ENCODE measurements around the gene TRIM14. TPM values are rescaled to one million over a fixed set of nuclear protein-coding genes. Genes with fewer than 3 reads are reported as not detected.
"Not testable (repeated sequence)": the region's sequence is repeated elsewhere in the genome, so short reads cannot be mapped to it uniquely, and the experiment has no call there.

The TRIM14 gene
- polyA plus RNA-seq, 5 donors: 8.3 to 10.3 (median 9.6) TPM

DNA sequence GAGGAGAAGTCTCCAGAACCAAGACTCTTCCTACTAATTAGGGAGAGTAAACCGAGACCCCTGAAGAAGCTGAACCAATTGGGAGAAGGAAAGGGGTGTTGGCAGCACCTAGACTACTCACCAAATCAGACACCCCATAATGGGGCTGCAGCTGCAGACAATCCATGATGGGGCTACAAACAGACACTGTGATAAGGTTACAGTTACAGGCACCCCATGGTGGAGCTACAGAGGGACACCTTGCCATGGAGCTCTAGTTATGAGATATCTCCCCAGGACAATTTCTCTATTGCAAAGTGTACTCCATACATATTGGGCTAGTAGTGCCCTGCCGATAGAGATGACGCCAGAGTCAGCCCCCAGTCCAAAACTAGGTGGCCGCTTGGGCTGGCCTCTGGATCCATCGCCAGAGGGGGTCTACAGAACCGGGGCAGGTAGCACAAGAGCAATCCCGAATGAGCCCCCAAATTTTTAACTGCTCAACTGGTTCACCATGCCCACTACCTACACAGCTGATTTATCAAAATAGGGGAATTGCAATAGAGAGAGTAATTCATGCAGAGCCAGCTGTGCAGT lies 64.6 kb downstream of the TRIM14 start:
- DNase-seq: no peak

DNA sequence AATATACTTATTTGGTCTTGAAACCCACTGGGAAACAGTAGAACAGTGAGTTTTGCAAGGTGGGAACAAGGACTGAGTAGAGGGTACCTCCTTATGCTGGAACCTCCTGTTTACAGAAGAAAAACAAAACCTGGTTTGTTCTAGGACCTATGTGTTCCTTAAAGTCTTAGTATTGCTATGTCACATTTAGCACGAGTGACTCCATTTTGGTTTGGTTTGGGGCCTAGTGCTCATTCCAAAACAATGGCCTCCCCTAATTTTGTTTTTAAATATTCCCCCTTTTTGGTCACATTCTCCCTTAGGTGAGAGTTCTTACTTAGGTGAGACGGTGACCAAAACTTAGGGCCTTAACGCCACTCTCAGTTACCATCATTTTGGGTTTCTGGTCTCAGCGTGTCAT lies 68.7 kb downstream of the TRIM14 start:
- DNase-seq: no peak

DNA sequence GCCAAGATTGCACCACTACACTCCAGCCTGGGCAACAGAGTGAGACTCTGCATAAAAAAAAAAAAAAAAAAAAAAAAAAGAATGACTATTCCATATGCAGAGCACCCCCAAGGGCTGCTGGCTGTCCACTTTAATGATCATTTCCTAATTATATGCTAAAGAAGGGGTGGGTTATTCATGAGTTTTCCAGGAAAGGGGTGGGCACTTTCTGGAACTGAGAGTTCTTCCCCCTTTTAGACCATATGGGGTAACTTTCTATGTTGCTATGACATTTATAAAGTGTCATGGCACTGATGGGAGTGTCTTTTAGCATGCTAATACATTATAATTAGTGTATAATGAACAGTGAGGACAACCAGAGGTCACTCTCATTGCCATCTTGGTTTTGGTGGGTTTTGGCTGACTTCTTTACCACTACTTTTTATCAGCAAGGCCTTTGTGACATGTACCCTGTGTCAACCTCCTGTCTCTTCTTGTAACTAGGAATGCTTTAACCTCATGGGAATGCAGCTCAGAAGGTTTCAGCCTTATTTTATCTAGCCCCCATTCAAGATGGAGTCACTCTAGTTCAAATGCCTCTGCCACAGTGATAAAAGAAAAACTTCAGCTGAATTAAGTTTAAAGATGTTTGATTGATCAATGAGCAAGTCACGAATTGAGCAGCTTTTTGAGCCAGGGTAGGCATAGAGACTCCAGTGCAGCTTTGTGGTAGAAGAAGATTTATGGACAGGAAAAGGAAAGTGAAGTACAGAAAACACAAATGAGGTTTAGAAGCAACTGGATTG lies 69.5 kb downstream of the TRIM14 start:
- DNase-seq: no peak

DNA sequence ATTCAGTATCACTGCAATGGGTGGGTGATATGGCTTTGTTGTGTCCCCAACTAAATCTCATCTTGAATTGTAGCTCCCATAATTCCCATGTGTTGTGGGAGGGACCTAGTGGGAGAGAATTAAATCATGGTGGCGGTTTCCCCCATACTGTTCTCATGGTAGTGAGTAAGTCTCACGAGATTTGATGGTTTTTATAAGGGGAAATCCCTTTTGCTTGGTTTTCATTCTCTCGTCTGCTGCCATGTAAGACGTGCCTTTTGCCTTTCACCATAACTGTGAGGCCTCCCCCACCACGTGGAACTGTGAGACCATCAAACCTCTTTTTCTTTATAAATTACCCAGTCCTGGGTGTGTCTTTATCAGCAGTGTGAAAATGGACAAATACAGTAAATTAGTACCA lies 72.0 kb downstream of the TRIM14 start:
- DNase-seq: no peak

DNA sequence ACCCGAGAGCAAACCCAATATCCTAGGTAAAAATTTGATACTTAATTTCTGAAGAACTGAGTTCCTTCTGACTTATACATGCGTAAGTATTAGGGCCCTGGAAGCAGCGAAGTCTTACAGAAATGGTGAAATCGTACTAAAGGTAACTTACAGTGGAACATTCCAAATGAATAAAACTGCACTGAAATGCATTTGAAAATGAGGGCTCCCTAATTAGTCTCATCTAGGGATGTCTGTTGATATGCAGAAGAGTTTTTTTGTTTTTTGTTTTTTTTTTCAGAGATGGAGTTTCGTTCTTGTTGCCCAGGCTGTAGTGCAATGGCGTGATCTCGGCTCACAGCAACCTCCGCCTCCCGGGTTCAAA lies 72.9 kb downstream of the TRIM14 start:
- DNase-seq: no peak

DNA sequence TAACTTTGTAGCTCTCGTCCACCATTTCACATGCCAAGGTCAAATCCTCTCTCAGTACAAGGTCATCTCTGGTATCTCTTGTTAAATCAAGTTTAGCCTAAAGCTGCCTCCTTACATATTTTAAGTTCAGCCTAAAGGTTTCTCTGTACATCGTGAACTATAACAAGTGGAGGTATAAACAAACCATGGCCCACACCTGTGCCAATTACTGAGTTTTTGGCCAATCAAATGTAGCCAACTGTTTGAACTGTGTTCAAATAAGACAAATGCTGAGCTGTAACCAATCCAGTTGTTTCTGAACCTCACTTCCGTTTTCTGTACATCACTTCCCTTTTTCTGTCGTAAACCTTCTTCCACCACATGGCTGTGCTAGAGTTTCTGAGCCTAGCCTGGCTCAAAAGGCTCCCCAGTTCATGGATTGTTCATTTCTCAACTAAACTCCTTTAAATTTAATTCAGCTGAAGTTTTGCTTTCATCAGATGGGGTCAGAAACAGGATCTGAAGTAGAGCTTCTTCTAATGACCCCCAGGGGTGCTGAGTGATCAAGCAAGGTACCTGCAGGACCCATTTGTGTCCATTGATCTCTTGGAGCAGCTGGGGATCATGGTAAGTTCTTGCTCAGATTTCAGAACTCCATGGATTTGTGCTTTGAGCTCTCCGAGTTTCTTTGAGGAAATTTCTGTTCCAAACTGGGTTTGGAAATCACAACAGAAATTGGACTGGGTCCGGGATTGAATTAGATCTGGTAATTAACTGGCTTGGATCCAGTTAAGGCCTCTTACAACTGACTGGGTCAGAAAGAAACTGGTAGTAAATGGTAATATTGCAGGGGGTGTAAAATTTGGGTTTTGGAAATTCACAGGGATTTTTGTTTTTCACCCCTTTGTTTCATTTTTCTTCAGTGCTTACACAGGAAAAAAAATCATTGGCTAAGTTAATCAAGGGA lies 73.5 kb downstream of the TRIM14 start:
- DNase-seq: no peak

DNA sequence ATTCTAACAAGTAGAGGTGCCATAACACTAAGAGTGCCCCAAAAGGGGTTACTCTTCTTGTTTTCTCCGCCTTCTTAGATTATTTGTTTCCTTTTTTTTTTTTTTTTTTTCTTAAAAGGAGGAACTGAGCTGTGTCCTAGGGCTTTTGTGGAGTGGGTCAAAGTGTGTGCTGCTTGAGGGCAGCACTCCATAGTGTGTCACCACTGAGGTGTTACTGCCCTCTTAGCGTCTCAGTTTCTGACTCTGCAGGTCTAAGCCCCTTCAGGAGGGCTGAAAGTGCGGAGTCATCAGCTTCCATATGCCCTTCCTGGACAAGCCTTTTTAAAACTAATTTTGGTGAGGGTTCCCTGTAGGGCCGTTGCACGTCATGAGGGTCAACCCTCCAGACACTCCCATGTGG lies 75.1 kb downstream of the TRIM14 start:
- no peak for DNase-seq

DNA sequence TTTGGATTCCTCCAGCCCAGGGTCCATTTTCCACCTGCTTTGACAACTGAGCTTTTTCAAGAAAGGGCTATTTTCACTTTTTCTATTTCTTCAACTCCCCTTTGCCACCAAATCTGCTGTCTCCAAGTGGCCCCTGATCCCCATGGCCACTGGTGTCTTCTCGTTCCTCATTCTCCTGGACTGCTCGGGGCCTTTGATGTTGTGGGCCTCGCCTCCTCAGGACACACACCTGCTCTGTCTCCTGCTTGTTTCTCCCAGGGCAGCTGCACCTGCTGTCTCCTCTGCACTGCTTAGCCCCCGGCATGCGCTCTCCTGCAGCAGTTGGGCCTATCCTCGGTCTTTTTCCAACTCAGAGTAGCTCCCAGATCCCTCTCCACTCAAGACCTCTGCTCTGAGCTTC lies 78.8 kb downstream of the TRIM14 start:
- DNase-seq: no peak

DNA sequence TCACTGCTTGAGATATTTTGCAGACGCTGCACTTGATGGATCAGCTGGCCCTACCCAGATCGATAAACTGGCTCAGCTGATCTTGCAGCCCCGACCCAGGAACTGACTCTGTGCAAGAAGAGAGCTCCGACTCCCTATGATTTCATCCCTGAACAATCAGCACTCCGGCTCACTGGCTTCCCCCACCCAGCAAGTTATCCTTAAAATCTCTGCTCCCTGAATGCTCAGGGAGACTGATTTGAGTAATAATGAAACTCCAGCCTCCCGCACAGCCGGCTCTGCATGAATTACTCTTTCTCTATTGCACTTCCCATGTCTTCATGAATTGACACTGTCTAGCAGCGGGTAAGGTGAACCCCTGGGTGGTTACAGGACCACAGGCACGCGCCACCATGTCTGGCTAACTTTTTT lies 79.4 kb downstream of the TRIM14 start:
- DNase-seq: no peak

DNA sequence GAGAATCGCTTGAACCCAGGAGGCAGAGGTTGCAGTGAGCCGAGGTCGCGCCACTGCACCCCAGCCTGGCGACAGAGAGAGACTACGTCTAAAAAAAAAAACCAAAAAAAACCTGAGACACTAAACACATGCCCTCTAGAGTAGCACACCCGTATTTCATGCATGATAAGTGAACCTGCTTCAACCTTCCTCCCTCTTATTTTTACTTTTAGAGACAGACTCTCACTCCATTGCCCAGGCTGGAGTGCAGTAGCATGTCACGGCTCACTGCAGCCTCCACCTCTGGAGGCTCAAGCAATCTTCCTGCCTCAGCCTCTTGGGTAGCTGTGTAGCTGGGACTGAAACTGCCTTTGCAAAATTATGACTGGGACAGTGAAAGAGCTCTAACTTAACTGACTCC lies 80.1 kb downstream of the TRIM14 start:
- DNase-seq: no peak

DNA sequence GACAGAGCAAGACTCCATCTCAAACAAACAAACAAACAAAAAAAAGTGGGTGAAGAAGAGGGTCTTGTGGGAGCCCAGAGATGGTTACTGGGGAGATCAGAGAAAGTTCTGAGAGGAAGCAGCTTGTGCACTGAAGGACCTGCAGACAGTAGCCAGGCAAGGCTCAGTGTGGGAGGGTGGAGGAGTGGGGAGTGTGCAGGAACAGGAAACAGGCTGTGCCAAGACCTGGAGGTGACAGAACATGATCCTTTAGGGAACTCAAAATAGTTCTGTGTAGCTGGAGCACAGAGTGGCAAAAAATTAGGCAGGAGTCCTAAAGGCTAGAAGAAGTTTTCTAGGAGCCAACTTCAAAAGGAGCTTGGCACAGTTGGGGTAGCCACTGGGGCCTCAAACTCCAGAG lies 81.7 kb downstream of the TRIM14 start:
- DNase-seq: no peak

DNA sequence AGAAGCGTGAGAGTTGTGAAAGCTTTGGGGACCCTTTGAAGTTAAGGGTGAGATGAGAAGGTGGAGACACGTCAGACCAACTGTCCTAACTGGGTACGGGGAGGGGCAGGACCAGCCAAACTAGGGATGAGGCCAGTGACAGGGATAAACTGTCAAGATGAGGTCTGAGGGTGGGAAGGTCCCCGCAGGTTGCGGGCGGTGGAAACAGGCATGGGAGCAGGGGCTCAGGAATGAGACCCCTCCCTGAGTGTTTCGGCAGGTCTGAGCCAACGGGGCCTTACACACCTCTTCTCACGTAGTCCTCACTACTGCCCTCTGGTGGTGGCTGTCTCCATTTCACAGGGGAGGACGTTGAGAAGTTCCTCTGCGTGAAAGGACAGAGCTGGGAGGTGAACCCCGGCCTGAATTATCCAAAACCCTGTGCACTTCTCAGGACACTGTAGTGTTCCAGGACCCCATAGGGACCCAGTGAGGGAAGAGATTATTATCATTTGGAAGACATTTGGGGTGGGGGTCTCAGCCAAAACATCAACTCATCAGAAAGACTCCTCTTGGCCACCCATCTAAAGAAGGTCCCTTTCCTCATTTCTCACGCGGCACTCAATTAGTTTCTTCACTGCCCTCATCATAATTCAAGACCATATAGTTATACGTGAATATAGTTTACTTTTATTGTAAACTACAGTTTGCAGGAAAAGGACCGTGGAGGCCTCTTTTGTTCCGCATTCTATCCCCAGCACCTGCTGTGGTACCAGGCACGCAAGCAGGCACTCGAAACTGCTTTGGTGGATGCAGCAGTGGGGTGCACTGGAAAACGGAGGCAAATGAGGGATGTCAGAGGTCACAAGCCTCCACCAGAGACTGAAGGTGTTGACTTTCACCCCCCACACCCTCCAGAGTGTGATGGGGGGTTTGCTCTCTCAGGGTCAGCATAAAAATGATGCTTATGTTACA lies 84.2 kb downstream of the TRIM14 start:
- DNase-seq: peak; percentile 47 to 67

DNA sequence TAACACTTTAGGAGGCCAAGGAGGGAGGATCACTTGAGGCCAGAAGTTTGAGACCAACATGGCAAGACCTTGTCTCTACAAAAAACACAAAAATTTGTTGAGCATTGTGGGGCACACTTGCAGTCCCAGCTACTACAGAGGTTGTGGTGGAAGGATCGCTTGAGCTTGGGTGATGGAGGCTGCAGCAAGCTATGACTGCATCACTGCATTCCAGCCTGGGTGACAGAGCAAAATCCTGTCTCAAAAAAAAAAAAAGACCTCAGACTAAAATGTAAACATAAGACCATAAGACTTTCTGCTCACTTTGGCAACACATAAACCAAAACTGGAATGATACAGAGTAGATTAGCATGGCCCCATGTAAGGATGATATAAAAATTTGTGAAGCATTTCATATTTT lies 87.1 kb downstream of the TRIM14 start:
- no peak for DNase-seq

DNA sequence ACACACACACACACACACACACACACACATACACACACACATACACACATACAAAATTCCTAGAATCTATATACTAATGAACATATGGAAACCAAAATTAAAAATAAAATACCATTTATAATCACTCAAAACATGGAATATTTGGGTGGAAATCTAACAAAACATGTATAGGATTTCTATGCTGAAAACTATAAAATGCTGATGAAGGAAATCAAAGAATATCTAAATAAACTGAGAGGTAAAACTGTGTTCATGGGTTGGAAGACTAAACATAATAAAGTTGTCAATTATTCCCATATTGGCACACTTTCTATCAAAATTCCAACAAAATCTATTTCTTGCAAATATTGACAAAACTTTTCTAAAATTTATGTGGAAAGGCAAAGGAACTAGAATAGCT lies 87.9 kb downstream of the TRIM14 start:
- no peak for DNase-seq

DNA sequence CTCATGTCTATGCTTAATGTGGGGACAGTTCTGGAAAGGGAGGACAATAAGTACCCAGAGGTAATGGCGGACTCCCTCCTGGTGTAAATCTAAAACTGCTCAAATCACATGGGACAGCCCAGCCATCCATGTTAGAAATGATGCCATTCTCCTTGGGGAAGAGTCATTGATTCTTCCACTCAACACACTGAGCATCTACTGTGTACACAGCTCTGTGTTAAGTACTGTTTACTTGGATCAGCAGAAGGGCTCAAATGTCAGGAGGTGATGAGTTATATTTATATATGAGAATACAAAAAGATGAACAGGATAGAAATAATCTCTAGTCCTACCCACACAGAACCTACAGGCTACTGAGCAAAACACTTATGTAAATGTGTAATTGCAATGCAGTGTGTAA lies 94.3 kb downstream of the TRIM14 start:
- no peak for DNase-seq

DNA sequence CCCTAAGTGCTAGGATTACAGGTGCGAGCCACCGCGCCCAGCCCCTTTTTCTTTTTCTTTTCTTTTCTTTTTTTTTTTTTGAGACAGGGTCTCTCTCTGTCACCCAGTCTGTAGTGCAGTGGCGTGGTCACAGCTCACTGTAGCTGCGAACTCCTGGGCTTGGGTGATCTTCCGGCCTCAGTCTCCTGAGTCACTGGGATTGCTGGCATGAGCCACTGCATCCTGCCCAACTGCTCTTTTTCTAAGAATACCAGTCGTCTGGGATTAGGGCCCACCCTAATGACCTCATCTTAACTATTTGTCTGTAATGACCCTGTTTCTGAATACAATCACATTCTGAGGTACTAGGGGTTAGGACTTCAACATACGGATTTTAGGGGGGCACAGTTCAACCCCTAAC lies 96.6 kb downstream of the TRIM14 start:
- no peak for DNase-seq

DNA sequence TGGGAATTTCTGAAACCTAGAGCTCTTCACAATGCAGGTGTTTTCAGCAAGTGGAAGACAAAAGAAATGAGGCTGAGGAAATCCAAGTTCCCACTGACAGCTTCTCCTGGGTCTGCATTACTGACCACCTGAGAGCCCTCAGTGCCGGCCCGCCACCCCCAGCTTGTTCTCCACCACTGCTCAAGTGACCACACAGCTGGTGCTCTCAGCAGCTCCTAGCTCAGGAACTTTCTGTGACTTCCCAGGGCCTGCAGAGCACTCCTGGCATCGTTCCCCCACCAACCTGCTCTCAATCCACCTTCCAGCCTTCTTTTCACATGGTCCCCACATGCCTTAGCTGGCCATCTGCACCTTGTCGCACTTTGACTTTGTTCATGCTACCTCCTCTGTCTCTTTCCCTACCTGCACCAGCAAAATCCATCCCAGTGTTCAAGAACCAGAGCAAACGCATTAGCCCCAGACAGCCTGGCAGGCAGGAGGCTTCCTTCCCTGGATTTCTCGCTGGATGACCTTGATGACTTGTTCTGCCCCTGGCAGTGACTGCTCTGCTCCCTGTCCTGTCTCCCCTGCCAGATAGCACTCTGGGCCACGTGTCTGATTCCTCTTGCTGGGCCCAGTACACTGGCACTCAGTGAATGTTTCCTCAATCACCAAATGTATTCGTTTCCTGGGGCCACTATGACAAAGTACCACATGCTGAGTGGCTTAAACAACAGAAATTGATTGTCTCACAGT lies 97.5 kb downstream of the TRIM14 start:
- no peak for DNase-seq

DNA sequence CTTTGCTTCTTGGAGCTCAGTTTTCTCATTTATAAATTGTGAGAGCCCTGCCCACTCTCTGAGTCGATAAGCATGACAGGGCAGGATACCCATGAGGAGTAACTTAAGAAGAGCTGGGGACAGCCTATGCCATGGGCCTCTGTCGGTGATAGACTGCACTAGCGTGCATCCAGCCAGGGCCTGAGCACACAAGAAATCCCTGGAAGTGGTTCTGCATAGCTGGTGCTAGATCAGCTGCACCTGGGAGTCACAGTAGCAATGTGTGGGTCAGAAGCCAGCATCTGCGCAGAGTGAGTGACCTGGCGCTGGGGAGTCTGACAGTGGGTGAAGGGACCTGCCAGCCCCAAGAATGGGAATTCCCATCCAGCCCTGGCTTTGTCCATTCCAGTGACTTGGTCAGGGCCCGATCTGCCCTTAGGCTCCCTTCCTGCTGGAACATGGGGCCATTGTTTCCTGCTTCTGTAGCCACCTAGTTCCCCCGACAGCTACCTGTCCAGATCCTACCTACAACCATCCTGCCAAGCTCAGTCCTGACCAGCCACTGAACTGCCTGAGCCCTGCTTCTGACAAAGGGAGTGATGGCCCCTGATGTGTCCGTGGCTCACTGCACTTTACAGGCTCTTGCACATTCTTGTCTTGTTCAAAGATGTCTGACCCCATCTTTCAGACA lies 98.4 kb downstream of the TRIM14 start:
- no peak for DNase-seq

DNA sequence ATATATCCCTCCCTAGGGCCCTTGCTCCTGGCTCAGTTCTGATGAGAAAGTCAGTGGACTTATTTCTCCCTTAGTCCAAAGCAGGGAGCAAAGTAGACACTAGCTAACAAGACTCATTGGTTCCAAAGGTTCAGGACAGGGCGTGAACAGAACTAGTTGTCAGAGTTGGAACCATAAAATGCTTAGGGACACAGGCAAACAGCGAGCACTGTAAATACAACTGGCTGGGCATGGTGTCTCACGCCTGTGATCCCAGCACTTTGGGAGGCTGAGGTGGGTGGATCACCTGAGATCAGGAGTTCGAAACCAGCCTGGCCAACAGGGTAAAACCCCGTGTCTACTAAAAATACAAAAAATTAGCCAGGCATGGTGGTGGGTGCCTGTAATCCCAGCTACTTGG lies 99.2 kb downstream of the TRIM14 start:
- DNase-seq: not testable (repeated sequence)

Measured in right lung (tissue), 5 donors.